ENCODE results near the gene NSD1. TPM values are rescaled to one million over a fixed set of nuclear protein-coding genes. Genes with fewer than 3 reads are reported as not detected.
"Not testable (repeated sequence)": the region's sequence is repeated elsewhere in the genome, so short reads cannot be mapped to it uniquely, and the experiment has no call there.

Gene NSD1
- total RNA-seq, 2 experiments from 2014 or later: 91.8 to 98.4 TPM

DNA sequence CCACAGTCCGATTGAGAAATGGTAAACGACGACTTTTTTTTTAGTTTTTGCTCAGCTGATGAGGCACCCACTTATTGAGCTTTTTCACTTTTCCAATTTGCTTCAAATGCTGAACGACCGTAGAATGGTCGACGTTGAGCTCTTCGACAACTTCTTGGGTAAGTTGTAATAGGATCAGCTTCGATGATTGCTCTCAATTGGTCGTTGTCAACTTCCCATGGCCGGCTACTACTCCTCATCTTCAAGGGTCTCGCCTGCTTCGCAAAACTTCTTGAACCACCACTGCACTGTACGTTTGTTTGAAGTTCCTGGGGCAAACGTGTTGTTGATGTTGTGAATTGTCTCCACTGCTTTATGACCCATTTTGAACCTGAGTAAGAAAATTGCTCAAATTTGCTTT lies 35.7 kb downstream of the NSD1 start:
- Mint-ChIP-seq H3K27me3 (ENCODE audit: low read depth) (no peaks in the 10 kb centered on the region), H3K36me3 (ENCODE audit: low read depth) (peaks cover 44% of the 10 kb centered on the region), H3K9me3 (ENCODE audit: insufficient read depth) (no peaks in the 10 kb centered on the region), H3K4me3 (no peak overlapping the region), H3K4me1 (ENCODE audit: low read depth) (peaks cover 13% of the 10 kb centered on the region), H3K27ac (no peak overlapping the region)
- POLR2A ChIA-PET: no interaction called here
- CTCF ChIA-PET: interaction anchor here (0.7 kb wide), 1 partner anchor 166 kb away, joined by 4 read pairs; no protein-coding TSS in a partner anchor
- ATAC-seq: no peak
- no peak for DNase-seq

DNA sequence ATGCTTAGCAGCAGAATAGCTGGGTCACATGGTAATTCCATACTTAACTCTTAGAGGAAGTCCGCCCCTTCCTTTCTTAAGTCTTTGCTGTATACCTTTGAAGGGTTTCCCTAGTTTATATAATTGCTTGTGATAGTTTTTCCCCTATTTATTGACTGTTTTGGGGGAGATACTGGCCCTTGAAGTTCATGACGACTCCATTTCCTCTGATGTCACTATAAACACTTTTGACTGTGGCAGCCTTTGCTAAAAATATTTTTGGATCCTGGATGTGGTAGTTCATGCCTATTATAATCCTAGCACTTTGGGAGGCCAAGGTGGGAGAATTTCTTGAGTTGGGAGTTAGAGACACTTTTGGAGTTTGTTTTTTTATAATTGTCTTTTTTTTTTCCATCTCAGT lies 38.4 kb downstream of the NSD1 start:
- no peaks in the 10 kb centered on the region for H3K27me3 Mint-ChIP-seq (ENCODE audit: low read depth)
- ChIA-PET CTCF (interaction anchor here (0.8 kb wide), 1 partner anchor 137 kb away, joined by 3 read pairs; no protein-coding TSS in a partner anchor), POLR2A (no interaction called here)
- H3K4me1 Mint-ChIP-seq (ENCODE audit: low read depth): peaks cover 13% of the 10 kb centered on the region
- peaks cover 30% of the 10 kb centered on the region for H3K36me3 Mint-ChIP-seq (ENCODE audit: low read depth)
- no peaks in the 10 kb centered on the region for H3K9me3 Mint-ChIP-seq (ENCODE audit: insufficient read depth)
- ATAC-seq (no peak), DNase-seq (no peak)
- H3K27ac Mint-ChIP-seq: no peak overlapping the region
- H3K4me3 Mint-ChIP-seq: no peak overlapping the region

DNA sequence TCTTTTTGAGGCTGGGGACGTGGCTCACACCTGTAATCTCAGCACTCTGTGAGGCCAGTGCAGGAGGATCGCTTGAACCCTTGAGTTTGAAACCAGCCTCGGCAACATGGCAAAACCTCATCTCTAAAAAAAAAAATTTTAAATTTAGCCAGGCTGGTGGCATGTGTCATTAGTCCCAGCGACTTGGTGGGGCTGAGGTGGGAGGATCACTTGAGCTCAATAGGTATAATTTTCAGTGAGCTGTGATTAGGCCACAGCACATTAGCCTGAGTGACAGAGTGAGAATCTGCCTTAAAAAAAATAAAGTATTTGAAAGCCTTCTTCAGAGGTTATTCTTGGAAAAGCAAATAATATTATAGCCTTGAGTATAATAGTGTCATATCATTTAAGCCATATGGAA lies 41.8 kb downstream of the NSD1 start:
- H3K36me3 Mint-ChIP-seq (ENCODE audit: low read depth): peaks cover 16% of the 10 kb centered on the region
- ChIA-PET CTCF (no interaction called here), POLR2A (no interaction called here)
- H3K9me3 Mint-ChIP-seq (ENCODE audit: insufficient read depth): no peaks in the 10 kb centered on the region
- peaks cover 11% of the 10 kb centered on the region for H3K4me1 Mint-ChIP-seq (ENCODE audit: low read depth)
- H3K27me3 Mint-ChIP-seq (ENCODE audit: low read depth): no peaks in the 10 kb centered on the region
- ATAC-seq (no peak), DNase-seq (no peak)
- H3K27ac Mint-ChIP-seq: no peak overlapping the region
- no peak overlapping the region for H3K4me3 Mint-ChIP-seq

GRCh38 chr5:177176175-177176711 lies 42.7 kb downstream of the NSD1 start:
- ATAC-seq (no peak), DNase-seq (no peak)
- Mint-ChIP-seq H3K36me3 (ENCODE audit: low read depth) (peaks cover 16% of the 10 kb centered on the region), H3K27ac (no peak overlapping the region), H3K9me3 (ENCODE audit: insufficient read depth) (no peaks in the 10 kb centered on the region), H3K27me3 (ENCODE audit: low read depth) (no peaks in the 10 kb centered on the region), H3K4me3 (no peak overlapping the region), H3K4me1 (ENCODE audit: low read depth) (peaks cover 11% of the 10 kb centered on the region)
- ChIA-PET POLR2A (no interaction called here), CTCF (interaction anchor here (1.6 kb wide), 1 partner anchor 105 kb away, joined by 3 read pairs; no protein-coding TSS in a partner anchor)

DNA sequence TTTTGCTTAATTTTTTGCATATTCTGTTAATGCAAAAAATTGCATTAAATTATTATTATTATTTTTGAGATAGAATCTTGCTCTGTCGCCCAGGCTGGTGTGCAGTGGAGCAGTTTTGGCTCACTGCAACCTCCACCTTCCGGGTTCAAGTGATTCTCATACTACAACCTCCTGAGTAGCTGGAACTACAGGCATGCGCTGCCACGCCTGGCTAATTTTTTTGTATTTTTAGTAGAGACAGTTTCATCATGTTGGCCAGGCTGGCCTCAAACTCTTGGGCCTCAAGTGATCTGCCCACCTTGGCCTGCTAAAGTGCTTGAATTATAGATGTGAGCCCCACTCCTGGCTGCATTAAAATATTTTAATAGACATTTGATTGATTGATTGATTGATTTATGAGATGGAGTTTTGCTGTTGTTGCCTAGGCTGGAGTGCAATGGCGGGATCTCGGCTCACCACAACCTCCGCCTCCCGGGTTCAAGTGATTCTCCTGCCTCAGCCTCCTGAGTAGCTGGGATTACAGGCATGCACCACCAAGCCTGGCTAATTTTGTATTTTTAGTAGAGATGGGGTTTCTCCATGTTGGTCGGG lies 44.4 kb downstream of the NSD1 start:
- H3K36me3 Mint-ChIP-seq (ENCODE audit: low read depth); POLR2A ChIA-PET; H3K27me3 Mint-ChIP-seq (ENCODE audit: low read depth); ATAC-seq; H3K9me3 Mint-ChIP-seq (ENCODE audit: insufficient read depth); H3K4me3 Mint-ChIP-seq; DNase-seq; H3K27ac Mint-ChIP-seq; H3K4me1 Mint-ChIP-seq (ENCODE audit: low read depth): not testable (repeated sequence)
- CTCF ChIA-PET: interaction anchor here (1.6 kb wide), 1 partner anchor 106 kb away, joined by 3 read pairs; no protein-coding TSS in a partner anchor

GRCh38 chr5:177178733-177179304 lies 45.2 kb downstream of the NSD1 start:
- H3K27me3 Mint-ChIP-seq (ENCODE audit: low read depth): no peaks in the 10 kb centered on the region
- ChIA-PET POLR2A (no interaction called here), CTCF (interaction anchor here (0.6 to 1.3 kb wide), 3 partner anchors 9 to 111 kb away, joined by 3 to 4 read pairs (median 3); no protein-coding TSS in a partner anchor)
- peaks cover 4% of the 10 kb centered on the region for H3K4me1 Mint-ChIP-seq (ENCODE audit: low read depth)
- DNase-seq: no peak
- H3K4me3 Mint-ChIP-seq: no peak overlapping the region
- no peak for ATAC-seq
- peaks cover 6% of the 10 kb centered on the region for H3K36me3 Mint-ChIP-seq (ENCODE audit: low read depth)
- H3K9me3 Mint-ChIP-seq (ENCODE audit: insufficient read depth): no peaks in the 10 kb centered on the region
- no peak overlapping the region for H3K27ac Mint-ChIP-seq

DNA sequence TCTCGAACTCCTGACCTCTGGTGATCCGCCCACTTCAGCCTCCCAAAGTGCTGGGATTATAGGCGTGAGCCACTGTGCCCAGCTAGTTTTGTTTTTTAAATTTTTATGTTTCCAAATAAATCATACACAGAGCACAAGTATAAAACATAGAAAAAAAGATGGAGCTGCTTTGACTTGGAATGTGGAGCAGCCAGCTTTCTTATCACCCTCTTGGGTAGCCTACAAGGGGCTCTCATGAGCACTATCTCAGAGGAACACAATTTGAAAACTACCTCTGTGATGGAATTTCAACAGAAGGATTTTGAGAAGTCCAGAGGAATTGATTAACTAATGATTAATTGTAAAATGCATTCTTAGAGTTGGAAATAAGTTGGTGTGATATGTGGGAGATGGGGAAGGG lies 45.9 kb downstream of the NSD1 start:
- no peak overlapping the region for H3K27ac Mint-ChIP-seq
- H3K36me3 Mint-ChIP-seq (ENCODE audit: low read depth): peaks cover 6% of the 10 kb centered on the region
- no peaks in the 10 kb centered on the region for H3K9me3 Mint-ChIP-seq (ENCODE audit: insufficient read depth)
- H3K4me3 Mint-ChIP-seq: no peak overlapping the region
- H3K27me3 Mint-ChIP-seq (ENCODE audit: low read depth): no peaks in the 10 kb centered on the region
- ChIA-PET CTCF (interaction anchor here (0.6 to 1.3 kb wide), 3 partner anchors 8 to 111 kb away, joined by 3 to 4 read pairs (median 3); no protein-coding TSS in a partner anchor), POLR2A (no interaction called here)
- DNase-seq: no peak
- ATAC-seq: no peak
- peaks cover 5% of the 10 kb centered on the region for H3K4me1 Mint-ChIP-seq (ENCODE audit: low read depth)

GRCh38 chr5:177183142-177183541 lies 49.6 kb downstream of the NSD1 start:
- H3K4me1 Mint-ChIP-seq (ENCODE audit: low read depth): peaks cover 5% of the 10 kb centered on the region
- no peak overlapping the region for H3K27ac Mint-ChIP-seq
- CTCF ChIA-PET: no interaction called here
- H3K4me3 Mint-ChIP-seq: no peak overlapping the region
- POLR2A ChIA-PET: no interaction called here
- H3K9me3 Mint-ChIP-seq (ENCODE audit: insufficient read depth): no peaks in the 10 kb centered on the region
- ATAC-seq (no peak), DNase-seq (no peak)
- H3K36me3 Mint-ChIP-seq (ENCODE audit: low read depth): peaks cover 14% of the 10 kb centered on the region
- H3K27me3 Mint-ChIP-seq (ENCODE audit: low read depth): no peaks in the 10 kb centered on the region

GRCh38 chr5:177183766-177184360 lies 50.3 kb downstream of the NSD1 start:
- Mint-ChIP-seq H3K27me3 (ENCODE audit: low read depth) (no peaks in the 10 kb centered on the region), H3K9me3 (ENCODE audit: insufficient read depth) (no peaks in the 10 kb centered on the region), H3K27ac (no peak overlapping the region), H3K4me3 (no peak overlapping the region), H3K4me1 (ENCODE audit: low read depth) (peaks cover 7% of the 10 kb centered on the region), H3K36me3 (ENCODE audit: low read depth) (peaks cover 14% of the 10 kb centered on the region)
- ChIA-PET CTCF (no interaction called here), POLR2A (no interaction called here)
- ATAC-seq (no peak), DNase-seq (no peak)

GRCh38 chr5:177185993-177186392 lies 52.4 kb downstream of the NSD1 start:
- Mint-ChIP-seq H3K4me1 (ENCODE audit: low read depth) (peaks cover 7% of the 10 kb centered on the region), H3K27me3 (ENCODE audit: low read depth) (no peaks in the 10 kb centered on the region), H3K36me3 (ENCODE audit: low read depth) (peaks cover 14% of the 10 kb centered on the region), H3K4me3 (no peak overlapping the region), H3K9me3 (ENCODE audit: insufficient read depth) (no peaks in the 10 kb centered on the region), H3K27ac (no peak overlapping the region)
- ChIA-PET CTCF (no interaction called here), POLR2A (no interaction called here)
- DNase-seq (no peak), ATAC-seq (no peak)

- Mint-ChIP-seq H3K9me3 (ENCODE audit: insufficient read depth) (no peaks in the 10 kb centered on the region), H3K4me1 (ENCODE audit: low read depth) (peaks cover 6% of the 10 kb centered on the region), H3K4me3 (no peak overlapping the region), H3K27me3 (ENCODE audit: low read depth) (no peaks in the 10 kb centered on the region), H3K27ac (no peak overlapping the region), H3K36me3 (ENCODE audit: low read depth) (peaks cover 12% of the 10 kb centered on the region)
- CTCF ChIA-PET: no interaction called here
- POLR2A ChIA-PET: no interaction called here
- ATAC-seq: no peak
- DNase-seq: no peak
These were observed 53.1 kb downstream of the NSD1 start for GRCh38 chr5:177186645-177187044.

- H3K27me3 Mint-ChIP-seq (ENCODE audit: low read depth): no peaks in the 10 kb centered on the region
- no peaks in the 10 kb centered on the region for H3K9me3 Mint-ChIP-seq (ENCODE audit: insufficient read depth)
- H3K36me3 Mint-ChIP-seq (ENCODE audit: low read depth): peaks cover 13% of the 10 kb centered on the region
- ATAC-seq (no peak), DNase-seq (no peak)
- H3K4me1 Mint-ChIP-seq (ENCODE audit: low read depth): peaks cover 4% of the 10 kb centered on the region
- no peak overlapping the region for H3K27ac Mint-ChIP-seq
- POLR2A ChIA-PET: interaction anchor here (0.6 kb wide), 1 partner anchor 39 kb away, joined by 3 read pairs; no protein-coding TSS in a partner anchor
- H3K4me3 Mint-ChIP-seq: no peak overlapping the region
- CTCF ChIA-PET: no interaction called here
These were observed 55.2 kb downstream of the NSD1 start for GRCh38 chr5:177188775-177189174.
